ENCODE measurements around the gene TLL2.

The TLL2 gene

DNA sequence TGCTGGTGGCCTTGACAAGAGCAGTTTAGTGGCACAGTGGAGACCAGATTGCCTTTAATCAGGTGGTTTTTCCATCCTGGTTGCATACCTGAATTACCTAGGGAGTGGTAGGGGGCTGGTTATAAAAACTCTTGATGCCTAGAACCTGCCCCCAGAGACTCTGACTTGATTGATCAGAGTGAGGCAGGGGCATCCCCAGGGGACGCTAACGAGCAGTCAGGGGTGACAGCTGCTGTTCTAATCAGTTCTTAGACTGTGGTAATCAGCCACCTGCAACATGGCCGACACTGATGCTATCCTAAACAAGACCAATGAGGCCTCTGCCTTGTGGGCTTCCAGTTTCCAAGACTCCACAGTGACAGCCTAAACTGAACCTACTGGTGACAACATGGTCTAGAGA is 153.0 kb downstream of the TLL2 start:
- H2BK5ac ChIP-seq (ENCODE audit: low read depth, low read length, poor library complexity, severe bottlenecking) = no peak overlapping the region
- H3K9me3 ChIP-seq (ENCODE audit: control insufficient read depth, low read length) = no peaks in the 10 kb centered on the region
- no peaks in the 10 kb centered on the region for H3K79me1 ChIP-seq (replicated peaks; ENCODE audit: low read length, poor library complexity, severe bottlenecking)
- H3K18ac ChIP-seq (ENCODE audit: low read depth in 1 of 2, low read length in 2 of 2) = no peak overlapping the region
- no peak overlapping the region for H2BK15ac ChIP-seq (ENCODE audit: low read depth, poor library complexity, severe bottlenecking)
- H3K36me3 ChIP-seq (ENCODE audit: control insufficient read depth in 1 of 2, insufficient read depth in 2 of 2, low read depth in 1 of 2, low read length in 2 of 2) = no peaks in the 10 kb centered on the region
- H4K8ac ChIP-seq (ENCODE audit: low read length) = no peak overlapping the region
- no peak overlapping the region for H3K4me2 ChIP-seq (ENCODE audit: low read length, poor library complexity, severe bottlenecking)
- H3K23ac ChIP-seq (ENCODE audit: low read length in 2 of 2) = no peak overlapping the region
- no peak overlapping the region for H3K9ac ChIP-seq (ENCODE audit: low read length)
- no peaks in the 10 kb centered on the region for H3K4me1 ChIP-seq (ENCODE audit: control insufficient read depth, insufficient read depth, low read depth, low read length)
- no peak overlapping the region for H3K4me3 ChIP-seq (ENCODE audit: insufficient read depth in 1 of 2, low read depth in 1 of 2, low read length in 2 of 2)
- 78% methylated on average over 3 of the region's 3 CpGs for whole genome bisulfite sequencing
- H2AFZ ChIP-seq (ENCODE audit: low read depth, low read length) = no peak overlapping the region
- no peak overlapping the region for H3K4ac ChIP-seq (ENCODE audit: low read depth in 1 of 2, low read length in 2 of 2)
- no peak overlapping the region for H2BK120ac ChIP-seq (ENCODE audit: low read depth, low read length)
- H2AK5ac ChIP-seq (ENCODE audit: low read length, severe bottlenecking) = no peak overlapping the region
- H3K14ac ChIP-seq (ENCODE audit: low read length in 2 of 2) = no peak overlapping the region
- H3K27me3 ChIP-seq (ENCODE audit: control insufficient read depth in 1 of 2, insufficient read depth in 1 of 2, low read length in 2 of 2) = peaks cover 17 to 49% of the 10 kb centered on the region in 2 experiments
- no peak for DNase-seq
- no peak overlapping the region for H2BK12ac ChIP-seq (ENCODE audit: low read length in 2 of 2)
- no peak overlapping the region for H4K91ac ChIP-seq (ENCODE audit: low read length)
- H3K27ac ChIP-seq (ENCODE audit: low read length, poor library complexity, severe bottlenecking) = no peak overlapping the region

- H3K4me2 ChIP-seq (ENCODE audit: low read length, poor library complexity, severe bottlenecking) = no peak overlapping the region
- no peak overlapping the region for H2BK15ac ChIP-seq (ENCODE audit: low read depth, poor library complexity, severe bottlenecking)
- no peak overlapping the region for H4K8ac ChIP-seq (ENCODE audit: low read length)
- H2BK5ac ChIP-seq (ENCODE audit: low read depth, low read length, poor library complexity, severe bottlenecking) = no peak overlapping the region
- no peaks in the 10 kb centered on the region for H3K79me1 ChIP-seq (replicated peaks; ENCODE audit: low read length, poor library complexity, severe bottlenecking)
- H3K27me3 ChIP-seq (ENCODE audit: control insufficient read depth in 1 of 2, insufficient read depth in 1 of 2, low read length in 2 of 2) = peaks cover 19 to 51% of the 10 kb centered on the region in 2 experiments
- H3K36me3 ChIP-seq (ENCODE audit: control insufficient read depth in 1 of 2, insufficient read depth in 2 of 2, low read depth in 1 of 2, low read length in 2 of 2) = no peaks in the 10 kb centered on the region
- H2AFZ ChIP-seq (ENCODE audit: low read depth, low read length) = no peak overlapping the region
- no peaks in the 10 kb centered on the region for H3K9me3 ChIP-seq (ENCODE audit: control insufficient read depth, low read length)
- H2AK5ac ChIP-seq (ENCODE audit: low read length, severe bottlenecking) = no peak overlapping the region
- no peak overlapping the region for H3K23ac ChIP-seq (ENCODE audit: low read length in 2 of 2)
- no peaks in the 10 kb centered on the region for H3K4me1 ChIP-seq (ENCODE audit: control insufficient read depth, insufficient read depth, low read depth, low read length)
- no peak overlapping the region for H2BK12ac ChIP-seq (ENCODE audit: low read length in 2 of 2)
- H3K18ac ChIP-seq (ENCODE audit: low read depth in 1 of 2, low read length in 2 of 2) = no peak overlapping the region
- H2BK120ac ChIP-seq (ENCODE audit: low read depth, low read length) = no peak overlapping the region
- H4K91ac ChIP-seq (ENCODE audit: low read length) = no peak overlapping the region
- no peak overlapping the region for H3K4me3 ChIP-seq (ENCODE audit: insufficient read depth in 1 of 2, low read depth in 1 of 2, low read length in 2 of 2)
- H3K4ac ChIP-seq (ENCODE audit: low read depth in 1 of 2, low read length in 2 of 2) = no peak overlapping the region
- DNase-seq = no peak
- H3K9ac ChIP-seq (ENCODE audit: low read length) = no peak overlapping the region
- WGBS = 90% methylated on average over 6 of the region's 6 CpGs
- H3K14ac ChIP-seq (ENCODE audit: low read length in 2 of 2) = no peak overlapping the region
- H3K27ac ChIP-seq (ENCODE audit: low read length, poor library complexity, severe bottlenecking) = no peak overlapping the region
Measured at GRCh38 chr10:96360331-96360730, 153.4 kb downstream of the TLL2 start.

DNA sequence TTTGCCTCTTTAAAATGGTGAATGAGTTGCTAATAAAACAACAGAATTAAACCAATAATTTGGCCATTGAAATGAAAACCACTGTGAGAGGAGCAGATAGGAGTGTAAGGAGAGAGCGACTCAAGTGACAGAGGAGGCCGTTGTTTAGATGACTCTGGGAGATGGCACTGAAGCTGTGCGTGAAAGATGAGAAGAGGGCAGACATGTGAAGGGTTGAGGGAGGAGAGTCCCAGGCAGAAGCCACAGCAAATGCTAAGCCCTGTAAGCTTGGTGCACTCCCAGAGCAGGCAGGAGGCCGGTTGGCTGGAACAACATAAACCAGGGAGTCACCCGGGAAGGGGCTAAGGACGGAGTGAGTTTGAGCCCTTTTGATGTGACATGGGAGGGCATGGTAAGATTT is 154.1 kb downstream of the TLL2 start:
- no peaks in the 10 kb centered on the region for H3K79me1 ChIP-seq (replicated peaks; ENCODE audit: low read length, poor library complexity, severe bottlenecking)
- H2BK120ac ChIP-seq (ENCODE audit: low read depth, low read length) = no peak overlapping the region
- no peak overlapping the region for H2AFZ ChIP-seq (ENCODE audit: low read depth, low read length)
- H3K4me3 ChIP-seq (ENCODE audit: insufficient read depth in 1 of 2, low read depth in 1 of 2, low read length in 2 of 2) = no peak overlapping the region
- H3K27me3 ChIP-seq (ENCODE audit: control insufficient read depth in 1 of 2, insufficient read depth in 1 of 2, low read length in 2 of 2) = peaks cover 19 to 47% of the 10 kb centered on the region in 2 experiments
- H2BK5ac ChIP-seq (ENCODE audit: low read depth, low read length, poor library complexity, severe bottlenecking) = no peak overlapping the region
- no peak overlapping the region for H4K8ac ChIP-seq (ENCODE audit: low read length)
- H3K18ac ChIP-seq (ENCODE audit: low read depth in 1 of 2, low read length in 2 of 2) = no peak overlapping the region
- no peak overlapping the region for H4K91ac ChIP-seq (ENCODE audit: low read length)
- H3K4me2 ChIP-seq (ENCODE audit: low read length, poor library complexity, severe bottlenecking) = no peak overlapping the region
- H3K27ac ChIP-seq (ENCODE audit: low read length, poor library complexity, severe bottlenecking) = no peak overlapping the region
- no peaks in the 10 kb centered on the region for H3K4me1 ChIP-seq (ENCODE audit: control insufficient read depth, insufficient read depth, low read depth, low read length)
- no peak for DNase-seq
- no peak overlapping the region for H2BK12ac ChIP-seq (ENCODE audit: low read length in 2 of 2)
- no peak overlapping the region for H3K4ac ChIP-seq (ENCODE audit: low read depth in 1 of 2, low read length in 2 of 2)
- H3K14ac ChIP-seq (ENCODE audit: low read length in 2 of 2) = no peak overlapping the region
- no peak overlapping the region for H2BK15ac ChIP-seq (ENCODE audit: low read depth, poor library complexity, severe bottlenecking)
- H3K36me3 ChIP-seq (ENCODE audit: control insufficient read depth in 1 of 2, insufficient read depth in 2 of 2, low read depth in 1 of 2, low read length in 2 of 2) = no peaks in the 10 kb centered on the region
- 87% methylated on average over 6 of the region's 6 CpGs for WGBS
- H2AK5ac ChIP-seq (ENCODE audit: low read length, severe bottlenecking) = no peak overlapping the region
- H3K9me3 ChIP-seq (ENCODE audit: control insufficient read depth, low read length) = no peaks in the 10 kb centered on the region
- no peak overlapping the region for H3K23ac ChIP-seq (ENCODE audit: low read length in 2 of 2)
- H3K9ac ChIP-seq (ENCODE audit: low read length) = no peak overlapping the region

DNA sequence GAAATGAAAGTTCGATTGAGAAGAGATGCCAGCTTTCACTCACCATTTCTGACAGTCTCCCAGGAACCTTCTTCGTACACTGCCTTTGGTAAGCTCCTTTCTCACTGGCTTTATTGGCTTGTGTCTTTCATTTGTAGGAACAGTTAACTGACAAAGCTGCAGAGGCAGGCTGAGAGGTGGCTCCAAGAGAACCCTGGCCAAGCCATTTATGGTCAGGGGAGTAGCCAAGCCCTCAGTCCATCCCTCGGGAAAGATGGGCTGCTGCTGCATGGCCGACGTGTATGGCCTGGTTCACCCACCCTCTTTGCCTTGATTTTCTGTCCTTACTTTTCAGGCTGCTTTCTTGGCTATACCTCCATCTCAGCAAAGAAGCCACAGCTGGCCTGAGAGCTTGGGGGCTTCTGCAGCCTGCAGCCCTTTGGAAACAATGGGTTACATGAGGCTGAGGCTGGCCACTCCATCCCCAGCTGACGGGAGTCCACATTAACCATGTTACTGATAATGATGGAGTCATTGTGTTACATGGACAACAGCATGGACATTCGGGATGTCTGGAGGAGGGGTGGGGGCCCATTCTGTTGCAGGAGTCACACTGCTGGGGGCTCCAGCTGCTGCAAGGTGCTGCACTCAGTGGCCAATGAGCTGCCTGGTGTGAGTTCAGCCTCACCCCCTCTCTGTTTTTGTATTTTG is 154.7 kb downstream of the TLL2 start, which contains the start of gene OPALIN:
Gene OPALIN, minus strand, starts transcription at position 152 of the 690 bp plus-strand sequence. Its CDS starts 106 bp downstream, at position 46.
- Histone ChIP-seq H2AFZ (ENCODE audit: low read depth, low read length) (no peak within 1 kb of the TSS), H2BK5ac (ENCODE audit: low read depth, low read length, poor library complexity, severe bottlenecking) (no peak within 1 kb of the TSS), H2BK12ac (ENCODE audit: low read length in 2 of 2) (no peak within 1 kb of the TSS), H3K79me1 (replicated peaks; ENCODE audit: low read length, poor library complexity, severe bottlenecking) (no peaks in the 10 kb centered on the region), H2AK5ac (ENCODE audit: low read length, severe bottlenecking) (no peak within 1 kb of the TSS), H4K91ac (ENCODE audit: low read length) (no peak within 1 kb of the TSS), H3K27ac (ENCODE audit: low read length, poor library complexity, severe bottlenecking) (no peak within 1 kb of the TSS), H2BK15ac (ENCODE audit: low read depth, poor library complexity, severe bottlenecking) (no peak within 1 kb of the TSS), H4K8ac (ENCODE audit: low read length) (no peak within 1 kb of the TSS), H3K14ac (ENCODE audit: low read length in 2 of 2) (no peak within 1 kb of the TSS), H3K9ac (ENCODE audit: low read length) (no peak within 1 kb of the TSS), H3K18ac (ENCODE audit: low read depth in 1 of 2, low read length in 2 of 2) (no peak within 1 kb of the TSS), H3K4me3 (ENCODE audit: insufficient read depth in 1 of 2, low read depth in 1 of 2, low read length in 2 of 2) (no peak within 1 kb of the TSS), H3K4ac (ENCODE audit: low read depth in 1 of 2, low read length in 2 of 2) (no peak within 1 kb of the TSS), H2BK120ac (ENCODE audit: low read depth, low read length) (no peak within 1 kb of the TSS), H3K36me3 (ENCODE audit: control insufficient read depth in 1 of 2, insufficient read depth in 2 of 2, low read depth in 1 of 2, low read length in 2 of 2) (no peaks in the 10 kb centered on the region), H3K9me3 (ENCODE audit: control insufficient read depth, low read length) (no peaks in the 10 kb centered on the region), H3K23ac (ENCODE audit: low read length in 2 of 2) (no peak within 1 kb of the TSS), H3K4me2 (ENCODE audit: low read length, poor library complexity, severe bottlenecking) (no peak within 1 kb of the TSS), H3K4me1 (ENCODE audit: control insufficient read depth, insufficient read depth, low read depth, low read length) (no peaks in the 10 kb centered on the region), H3K27me3 (ENCODE audit: control insufficient read depth in 1 of 2, insufficient read depth in 1 of 2, low read length in 2 of 2) (peaks cover 19 to 47% of the 10 kb centered on the region in 2 experiments)
- no peak for DNase-seq
- WGBS = 75% methylated on average over 6 of the region's 7 CpGs
